ENCODE measurements around the gene ARHGAP26.
"Not testable (repeated sequence)": the region's sequence is repeated elsewhere in the genome, so short reads cannot be mapped to it uniquely, and the experiment has no call there.

DNA sequence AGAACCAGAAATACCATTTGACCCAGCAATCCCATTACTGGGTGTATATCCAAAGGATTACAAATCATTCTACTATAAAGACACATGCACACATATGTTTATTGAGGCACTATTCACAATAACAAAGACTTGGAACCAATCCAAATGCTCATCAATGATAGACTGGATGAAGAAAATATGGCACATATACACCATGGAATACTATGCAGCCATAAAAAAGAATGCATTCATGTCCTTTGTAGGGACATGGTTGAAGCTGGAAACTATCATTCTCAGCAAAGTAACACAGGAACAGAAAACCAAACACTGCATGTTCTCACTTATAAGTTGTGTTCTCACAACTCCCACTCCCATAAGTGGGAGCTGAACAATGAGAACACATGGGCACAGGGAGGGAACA lies 225.4 kb downstream of the ARHGAP26 start:
- TF ChIP-seq, protein P1, sequence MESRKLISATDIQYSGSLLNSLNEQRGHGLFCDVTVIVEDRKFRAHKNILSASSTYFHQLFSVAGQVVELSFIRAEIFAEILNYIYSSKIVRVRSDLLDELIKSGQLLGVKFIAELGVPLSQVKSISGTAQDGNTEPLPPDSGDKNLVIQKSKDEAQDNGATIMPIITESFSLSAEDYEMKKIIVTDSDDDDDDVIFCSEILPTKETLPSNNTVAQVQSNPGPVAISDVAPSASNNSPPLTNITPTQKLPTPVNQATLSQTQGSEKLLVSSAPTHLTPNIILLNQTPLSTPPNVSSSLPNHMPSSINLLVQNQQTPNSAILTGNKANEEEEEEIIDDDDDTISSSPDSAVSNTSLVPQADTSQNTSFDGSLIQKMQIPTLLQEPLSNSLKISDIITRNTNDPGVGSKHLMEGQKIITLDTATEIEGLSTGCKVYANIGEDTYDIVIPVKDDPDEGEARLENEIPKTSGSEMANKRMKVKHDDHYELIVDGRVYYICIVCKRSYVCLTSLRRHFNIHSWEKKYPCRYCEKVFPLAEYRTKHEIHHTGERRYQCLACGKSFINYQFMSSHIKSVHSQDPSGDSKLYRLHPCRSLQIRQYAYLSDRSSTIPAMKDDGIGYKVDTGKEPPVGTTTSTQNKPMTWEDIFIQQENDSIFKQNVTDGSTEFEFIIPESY (IDR thresholded peaks at IDR 0.05; ENCODE audit: extremely low read depth, insufficient replicate concordance, low read length), result not testable (repeated sequence)
- TF ChIP-seq, protein P2, sequence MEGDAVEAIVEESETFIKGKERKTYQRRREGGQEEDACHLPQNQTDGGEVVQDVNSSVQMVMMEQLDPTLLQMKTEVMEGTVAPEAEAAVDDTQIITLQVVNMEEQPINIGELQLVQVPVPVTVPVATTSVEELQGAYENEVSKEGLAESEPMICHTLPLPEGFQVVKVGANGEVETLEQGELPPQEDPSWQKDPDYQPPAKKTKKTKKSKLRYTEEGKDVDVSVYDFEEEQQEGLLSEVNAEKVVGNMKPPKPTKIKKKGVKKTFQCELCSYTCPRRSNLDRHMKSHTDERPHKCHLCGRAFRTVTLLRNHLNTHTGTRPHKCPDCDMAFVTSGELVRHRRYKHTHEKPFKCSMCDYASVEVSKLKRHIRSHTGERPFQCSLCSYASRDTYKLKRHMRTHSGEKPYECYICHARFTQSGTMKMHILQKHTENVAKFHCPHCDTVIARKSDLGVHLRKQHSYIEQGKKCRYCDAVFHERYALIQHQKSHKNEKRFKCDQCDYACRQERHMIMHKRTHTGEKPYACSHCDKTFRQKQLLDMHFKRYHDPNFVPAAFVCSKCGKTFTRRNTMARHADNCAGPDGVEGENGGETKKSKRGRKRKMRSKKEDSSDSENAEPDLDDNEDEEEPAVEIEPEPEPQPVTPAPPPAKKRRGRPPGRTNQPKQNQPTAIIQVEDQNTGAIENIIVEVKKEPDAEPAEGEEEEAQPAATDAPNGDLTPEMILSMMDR (IDR thresholded peaks at IDR 0.05 in 2 of 3, conservative IDR thresholded peaks at IDR 0.05 in 1 of 3; ENCODE audit: borderline replicate concordance in 1 of 3, insufficient read depth in 1 of 3, low read depth in 2 of 3, low read length in 2 of 3), result not testable (repeated sequence)
- TF ChIP-seq POLR2A (IDR thresholded peaks at IDR 0.05; ENCODE audit: borderline replicate concordance, extremely low read depth, insufficient read depth, insufficient read length); ZNF274 (IDR thresholded peaks at IDR 0.05; ENCODE audit: low read depth, low read length); EGR1 (IDR thresholded peaks at IDR 0.05; ENCODE audit: low read depth): not testable (repeated sequence)
